Mucosa of descending colon (tissue), 3 donors: ENCODE data around the gene PHF21B. TPM values are rescaled to one million over a fixed set of nuclear protein-coding genes. Genes with fewer than 3 reads are reported as not detected.

ENCODE experiments used
- ATAC-seq: fragments of 200-7000 bp; cut with Tn5 transposase; one replicate; pipeline ENCODE4 v1.9.1; 2020; ENCODE audit warnings: mild to moderate bottlenecking, moderate library complexity
- DNase-seq, 3 donors: peaks; one replicate each; pipeline ENCODE4 v3.0.0-alpha.2; 2020
- H3K36me3 ChIP-seq: fragments of 200-600 bp; one replicate; pipeline ENCODE4 v1.8.0; 2021; ENCODE audit warnings: low read depth, mild to moderate bottlenecking
- H3K4me1 ChIP-seq: fragments of 200-600 bp; one replicate; pipeline ENCODE4 v1.8.0; 2021; ENCODE audit warnings: low read depth, mild to moderate bottlenecking
- H3K4me3 ChIP-seq: fragments of 200-600 bp; one replicate; pipeline ENCODE4 v1.8.0; 2021; ENCODE audit warnings: mild to moderate bottlenecking
- H3K9me3 ChIP-seq: fragments of 200-600 bp; one replicate; pipeline ENCODE4 v1.8.0; 2021; ENCODE audit warnings: mild to moderate bottlenecking
- intact Hi-C, 2 donors: fragments of 100-400 bp; cut with DNase I in 1 of 2; cut with micrococcal nuclease in 1 of 2; formaldehyde crosslinking; loops; one replicate each; pipeline versions ENCODE4 v1.11.0 to v1.11.1; 2022; cut with DNase I, micrococcal nuclease
- total RNA-seq, 3 donors: library from RNA; stranded (reverse); fragmentation: NEBNext Ultra II Directional in 2 of 3; extraction: Animal tissue kit (Norgen Biotek cat#: 25700) in 2 of 3; gene quantifications; one replicate each; pipeline versions ENCODE4 v1.2.1 to v1.2.4, GENCODE V29; 2021 to 2023
- TF ChIP-seq, protein P1 (sequence below): fragments of 200-600 bp; IDR thresholded peaks from one replicate; pipeline ENCODE4 v1.8.0; 2022; ENCODE audit warnings: antibody characterized with exemption, mild to moderate bottlenecking
- donor health status: DM: no; HTN: no; CAD: no; lungs with moderate emphysema.
- donor health status: DM: no; HTN: no; CAD: no.
- donor health status: DM: no; HTN: yes; CAD: no.

PHF21B gene
- total RNA-seq, 3 donors from 2014 or later, result 0.41 TPM; not detected in 2

DNA sequence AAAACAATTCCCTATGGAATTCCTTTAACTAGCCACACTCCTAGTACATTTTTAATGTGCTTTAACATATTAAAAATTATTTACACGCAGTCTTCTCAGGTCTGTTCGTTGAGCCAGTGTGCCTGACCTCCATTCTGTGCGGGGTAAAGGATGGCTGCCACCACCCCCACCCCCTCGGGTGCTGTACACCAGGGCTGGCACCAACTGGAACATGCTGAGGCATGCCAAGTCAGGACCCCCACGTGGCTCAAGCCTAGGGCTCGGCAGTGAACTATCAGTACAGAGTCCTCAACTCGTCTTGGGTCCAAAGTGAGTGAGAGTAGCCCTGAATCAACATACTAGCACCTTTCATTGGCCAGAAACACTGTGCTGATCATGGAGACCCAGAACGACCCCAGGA is 32.5 kb upstream of the PHF21B start:
- TF ChIP-seq, protein P1, sequence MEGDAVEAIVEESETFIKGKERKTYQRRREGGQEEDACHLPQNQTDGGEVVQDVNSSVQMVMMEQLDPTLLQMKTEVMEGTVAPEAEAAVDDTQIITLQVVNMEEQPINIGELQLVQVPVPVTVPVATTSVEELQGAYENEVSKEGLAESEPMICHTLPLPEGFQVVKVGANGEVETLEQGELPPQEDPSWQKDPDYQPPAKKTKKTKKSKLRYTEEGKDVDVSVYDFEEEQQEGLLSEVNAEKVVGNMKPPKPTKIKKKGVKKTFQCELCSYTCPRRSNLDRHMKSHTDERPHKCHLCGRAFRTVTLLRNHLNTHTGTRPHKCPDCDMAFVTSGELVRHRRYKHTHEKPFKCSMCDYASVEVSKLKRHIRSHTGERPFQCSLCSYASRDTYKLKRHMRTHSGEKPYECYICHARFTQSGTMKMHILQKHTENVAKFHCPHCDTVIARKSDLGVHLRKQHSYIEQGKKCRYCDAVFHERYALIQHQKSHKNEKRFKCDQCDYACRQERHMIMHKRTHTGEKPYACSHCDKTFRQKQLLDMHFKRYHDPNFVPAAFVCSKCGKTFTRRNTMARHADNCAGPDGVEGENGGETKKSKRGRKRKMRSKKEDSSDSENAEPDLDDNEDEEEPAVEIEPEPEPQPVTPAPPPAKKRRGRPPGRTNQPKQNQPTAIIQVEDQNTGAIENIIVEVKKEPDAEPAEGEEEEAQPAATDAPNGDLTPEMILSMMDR, result no peak
- ATAC-seq, result no peak
- Histone ChIP-seq H3K4me1 (no peaks in the 10 kb centered on the region), H3K9me3 (no peaks in the 10 kb centered on the region), H3K36me3 (no peaks in the 10 kb centered on the region), H3K4me3 (no peak overlapping the region)
- intact Hi-C loops, result no loop called here
- DNase-seq, result no peak

DNA sequence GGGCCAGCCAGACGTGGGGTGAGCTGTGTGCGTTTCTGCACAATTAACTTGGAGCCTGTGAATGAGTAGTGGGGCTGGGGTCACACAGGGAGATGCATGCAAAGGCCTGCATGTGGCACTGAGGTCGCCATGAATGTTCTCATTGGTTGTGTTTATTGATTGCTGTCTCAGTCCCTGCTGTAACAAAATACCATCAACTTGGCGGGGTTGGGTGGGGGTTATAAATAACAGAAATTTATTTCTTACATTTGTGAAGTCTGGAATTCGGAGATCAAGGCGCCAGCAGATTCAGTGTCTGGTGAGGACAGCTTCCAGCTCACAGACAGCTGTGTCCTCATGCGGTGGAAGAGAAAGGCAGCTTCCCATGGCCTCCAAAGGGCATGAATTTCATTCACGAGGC is 29.3 kb upstream of the PHF21B start:
- H3K9me3 ChIP-seq, result no peaks in the 10 kb centered on the region
- no peak for ATAC-seq

DNA sequence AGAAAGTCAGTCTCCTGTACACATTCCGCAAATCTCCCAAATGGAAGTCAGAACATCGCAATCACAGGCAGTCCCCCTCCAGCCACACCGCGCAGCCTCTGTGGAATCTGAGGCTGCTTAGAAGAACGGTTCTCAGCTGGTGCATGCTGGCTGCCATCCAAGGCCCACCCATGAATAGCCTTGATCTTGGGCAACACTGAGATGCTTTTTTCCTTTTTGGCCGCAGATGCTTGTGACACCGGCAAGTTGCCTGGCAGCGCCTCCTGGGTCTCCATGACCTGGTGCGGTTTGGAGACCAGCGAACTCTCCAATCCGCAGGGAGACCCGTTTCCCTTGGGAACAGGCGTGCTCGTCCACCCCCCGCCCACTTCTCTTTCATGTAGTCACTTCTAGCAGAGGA is 26.3 kb upstream of the PHF21B start:
- intact Hi-C loops, result no loop called here
- Histone ChIP-seq H3K4me1 (no peaks in the 10 kb centered on the region), H3K4me3 (no peak overlapping the region), H3K9me3 (no peaks in the 10 kb centered on the region), H3K36me3 (no peaks in the 10 kb centered on the region)
- DNase-seq (no peak), ATAC-seq (no peak)
- TF ChIP-seq, protein P1, result no peak

More for the DNA sequence above, 29.3 kb upstream of the PHF21B start:
- H3K4me3 ChIP-seq, result no peak overlapping the region
- TF ChIP-seq, protein P1, result no peak
- H3K36me3 ChIP-seq, result no peaks in the 10 kb centered on the region
- DNase-seq, result no peak
- H3K4me1 ChIP-seq, result no peaks in the 10 kb centered on the region
- intact Hi-C loops, result no loop called here

DNA sequence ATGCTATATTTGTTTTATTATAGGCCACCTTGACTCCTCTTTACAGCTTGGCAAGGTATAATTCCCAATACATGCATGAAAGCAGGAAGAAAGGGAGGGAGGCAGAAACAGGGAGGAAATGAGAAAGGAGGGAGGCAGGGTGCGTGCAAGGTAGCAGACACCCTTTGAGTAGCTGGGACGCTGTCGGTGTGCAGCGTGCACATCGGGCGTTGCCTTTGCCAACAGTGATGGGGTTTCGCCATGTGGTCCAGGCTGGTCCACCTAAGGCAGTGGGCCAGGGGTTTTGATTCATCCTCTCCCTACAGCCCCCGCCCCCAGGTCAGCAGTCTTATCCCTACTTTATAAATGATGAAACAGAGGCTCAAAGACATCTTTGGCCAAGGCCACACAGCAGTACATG is 25.0 kb upstream of the PHF21B start:
- no peaks in the 10 kb centered on the region for H3K36me3 ChIP-seq
- intact Hi-C loops, result no loop called here
- H3K4me3 ChIP-seq, result no peak overlapping the region
- TF ChIP-seq, protein P1, result no peak
- no peaks in the 10 kb centered on the region for H3K4me1 ChIP-seq
- no peaks in the 10 kb centered on the region for H3K9me3 ChIP-seq
- ATAC-seq, result no peak
- DNase-seq, result no peak

DNA sequence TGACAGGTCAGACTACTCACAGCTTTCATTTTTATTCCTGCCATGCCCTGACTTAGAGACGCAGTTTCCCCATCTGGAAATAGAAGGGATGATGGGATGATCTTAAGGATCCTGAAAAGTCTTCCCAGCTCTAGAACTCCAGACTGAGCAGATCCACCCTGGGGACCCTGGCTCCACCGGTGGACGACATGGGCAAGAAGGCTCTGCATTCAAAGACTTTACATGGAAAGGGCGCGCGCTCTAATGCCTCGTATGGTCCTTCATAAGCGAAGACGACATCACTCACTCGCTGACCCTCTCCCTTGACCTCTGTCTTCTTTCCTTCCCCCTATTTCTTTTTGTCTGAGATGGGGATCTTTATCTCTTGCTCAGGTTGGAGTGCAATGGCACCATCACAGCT is 24.4 kb upstream of the PHF21B start:
- H3K36me3 ChIP-seq, result no peaks in the 10 kb centered on the region
- DNase-seq, result no peak
- ATAC-seq, result no peak

DNA sequence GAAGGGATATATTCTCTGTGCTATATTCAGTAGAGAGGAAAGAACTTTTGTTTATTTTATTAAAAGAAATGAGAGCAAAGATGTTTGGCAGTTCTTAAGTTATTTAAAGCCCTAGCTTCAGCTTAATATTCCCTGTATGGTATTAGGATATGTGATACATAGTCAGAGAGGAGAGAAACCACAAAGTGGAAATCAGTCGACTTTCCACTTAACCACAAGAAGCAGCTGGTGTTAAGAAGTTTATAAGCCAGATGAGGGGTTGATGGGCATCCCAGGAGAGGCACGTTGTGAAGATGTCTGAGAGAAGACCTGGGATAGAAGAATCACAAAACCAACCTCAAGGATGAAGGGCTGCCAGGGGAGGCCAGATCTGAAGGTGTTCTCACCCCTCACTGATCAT is 23.3 kb upstream of the PHF21B start:
- TF ChIP-seq, protein P1, result no peak
- no peaks in the 10 kb centered on the region for H3K36me3 ChIP-seq
- H3K9me3 ChIP-seq, result no peaks in the 10 kb centered on the region
- ATAC-seq (no peak), DNase-seq (no peak)
- no peaks in the 10 kb centered on the region for H3K4me1 ChIP-seq
- H3K4me3 ChIP-seq, result no peak overlapping the region
- intact Hi-C loops, result no loop called here

More for the DNA sequence above, 24.4 kb upstream of the PHF21B start:
- H3K4me3 ChIP-seq, result no peak overlapping the region
- no peaks in the 10 kb centered on the region for H3K4me1 ChIP-seq
- no peaks in the 10 kb centered on the region for H3K9me3 ChIP-seq
- intact Hi-C loops, result no loop called here
- TF ChIP-seq, protein P1, result no peak
